Measurements from ENCODE around the gene TALDO1. TPM values are rescaled to one million over a fixed set of nuclear protein-coding genes. Genes with fewer than 3 reads are reported as not detected.

TALDO1 gene
- total and polyA plus RNA-seq, 10 of the 15 experiments (the other 5 are each of a cell fraction or from before 2014, with no cell fraction given), result 121 to 302 (median 182) TPM

GRCh38 chr11:767238-767637, 20.0 kb downstream of the TALDO1 start:
- TF ChIP-seq YY1 (IDR thresholded peaks at IDR 0.05; ENCODE audit: low read depth, low read length) (no peak), SIX5 (IDR thresholded peaks at IDR 0.05; ENCODE audit: low read depth, low read length, severe bottlenecking) (no peak), HDGF (IDR thresholded peaks at IDR 0.05) (no peak), CREM (IDR thresholded peaks at IDR 0.05; ENCODE audit: low read depth) (no peak), CREB1 (IDR thresholded peaks at IDR 0.05; ENCODE audit: low read depth) (no peak), RAD51 (IDR thresholded peaks at IDR 0.05) (no peak), ZNF217 (IDR thresholded peaks at IDR 0.05) (no peak), HDAC2 (IDR thresholded peaks at IDR 0.05) (no peak), HCFC1 (IDR thresholded peaks at IDR 0.05; ENCODE audit: low read length) (no peak), PAX8 (IDR thresholded peaks at IDR 0.05) (no peak), MYC (IDR thresholded peaks at IDR 0.05; ENCODE audit: insufficient read depth, insufficient read length, insufficient replicate concordance, low read length, severe bottlenecking) (no peak), CUX1 (IDR thresholded peaks at IDR 0.05; ENCODE audit: insufficient replicate concordance, low read depth, low read length) (no peak), RELA (IDR thresholded peaks at IDR 0.05; ENCODE audit: borderline replicate concordance, partially characterized antibody) (no peak), BRCA1 (IDR thresholded peaks at IDR 0.05; ENCODE audit: low read depth, low read length) (no peak), SUPT20H (IDR thresholded peaks at IDR 0.05; ENCODE audit: borderline replicate concordance, control insufficient read depth, low read depth, low read length) (no peak)
- Histone ChIP-seq H3K4me1 (ENCODE audit: control insufficient read depth, insufficient read depth, low read length) (no peaks in the 10 kb centered on the region), H3K9ac (ENCODE audit: control insufficient read depth, insufficient read depth, low read length) (no peak overlapping the region), H3K27ac (ENCODE audit: control insufficient read depth, insufficient read depth) (no peak overlapping the region), H4K20me1 (ENCODE audit: control insufficient read depth, insufficient read depth) (no peaks in the 10 kb centered on the region), H3K79me2 (ENCODE audit: control insufficient read depth, insufficient read depth, low read length) (no peaks in the 10 kb centered on the region), H3K36me3 (ENCODE audit: control insufficient read depth in 2 of 2, insufficient read depth in 2 of 2, low read length in 1 of 2) (peaks cover 21 to 42% of the 10 kb centered on the region in 2 experiments; a peak in 3 of 4 replicates), H2AFZ (ENCODE audit: control insufficient read depth, low read depth, low read length) (no peak overlapping the region), H3K9me3 (replicated peaks; ENCODE audit: control insufficient read depth, insufficient read depth, low read length) (no peaks in the 10 kb centered on the region), H3K4me3 (no peak overlapping the region), H3K27me3 (replicated peaks in 1 of 2; ENCODE audit: control insufficient read depth in 2 of 2, insufficient read depth in 2 of 2, low read length in 1 of 2) (no peaks in the 10 kb centered on the region), H3K4me2 (ENCODE audit: control insufficient read depth, insufficient read depth) (no peak overlapping the region)
- ChIA-PET POLR2A (no interaction called here), SMC1A (ENCODE audit: uncharacterized antibody, unreplicated experiment) (no interaction called here), RAD21 (ENCODE audit: unreplicated experiment) (no interaction called here), CTCF (no interaction called here)
- in situ Hi-C loops (cut with MboI), result no loop called here
- ATAC-seq, result no peak
- BruUV-seq (replicated peaks), result TSS peak; percentile 60
- FAIRE-seq, result no peak
- 90% methylated on average over 11 of the region's 11 CpGs for WGBS (ENCODE audit: insufficient coverage, insufficient replicate concordance, low lambda C conversion rate, missing lambda C conversion rate)
- intact Hi-C loops (cut with micrococcal nuclease; ENCODE audit: unreplicated experiment), result no loop called here
- no peak for DNase-seq (ENCODE audit: low read depth, low spot score)

All from GM12878 (cell line).